Sciatic nerve (tissue), 2 donors: ENCODE data around the gene IL7R. TPM values are rescaled to one million over a fixed set of nuclear protein-coding genes. Genes with fewer than 3 reads are reported as not detected.
"Not testable (repeated sequence)": the region's sequence is repeated elsewhere in the genome, so short reads cannot be mapped to it uniquely, and the experiment has no call there.

ENCODE experiments used
- ATAC-seq: fragments of 200-7000 bp; cut with Tn5 transposase; one replicate; pipeline ENCODE4 v1.9.1; 2020; ENCODE audit warnings: mild to moderate bottlenecking, moderate library complexity
- DNase-seq: peaks from one replicate; pipeline ENCODE4 v3.0.0-alpha.2; 2020; ENCODE audit warnings: low spot score
- intact Hi-C: fragments of 100-400 bp; cut with DNase I; formaldehyde crosslinking; loops from one replicate; pipeline ENCODE4 v1.14.2; 2022
- total RNA-seq: library from RNA; stranded (reverse); fragmentation: NEBNext Ultra II Directional; extraction: Animal tissue kit (Norgen Biotek cat#: 25700); gene quantifications from one replicate; pipeline ENCODE4 v1.2.1, GENCODE V29; 2021
- donor health status: DM: no; HTN: no; CAD: no.
- donor health status: DM: no; HTN: no; CAD: no.

IL7R gene
- total RNA-seq, 1 donor from 2014 or later, result 7.8 TPM

GRCh38 chr5:35862126-35862525, 5.4 kb downstream of the IL7R start:
- no peak for DNase-seq
- no peak for ATAC-seq
- intact Hi-C loops, result no loop called here

- DNase-seq (no peak), ATAC-seq (no peak)
- intact Hi-C loops, result no loop called here
These were observed 6.5 kb downstream of the IL7R start for GRCh38 chr5:35863159-35863558.

- intact Hi-C loops, result no loop called here
- DNase-seq (no peak), ATAC-seq (no peak)
These were observed 11.3 kb downstream of the IL7R start for GRCh38 chr5:35867998-35868397.

GRCh38 chr5:35869685-35870277, 13.1 kb downstream of the IL7R start:
- no peak for ATAC-seq

GRCh38 chr5:35870605-35871004, 13.9 kb downstream of the IL7R start:
- no peak for ATAC-seq
- intact Hi-C loops, result no loop called here

More at GRCh38 chr5:35869685-35870277, 13.1 kb downstream of the IL7R start:
- intact Hi-C loops, result no loop called here
- DNase-seq, result no peak

GRCh38 chr5:35876454-35876853, 19.8 kb downstream of the IL7R start:
- intact Hi-C loops, result no loop called here
- DNase-seq (no peak), ATAC-seq (no peak)

More at GRCh38 chr5:35870605-35871004, 13.9 kb downstream of the IL7R start:
- DNase-seq, result no peak

GRCh38 chr5:35876922-35877321, 20.2 kb downstream of the IL7R start:
- ATAC-seq (no peak), DNase-seq (no peak)
- intact Hi-C loops, result no loop called here

GRCh38 chr5:35877655-35878054, 21.0 kb downstream of the IL7R start:
- intact Hi-C loops, result no loop called here
- ATAC-seq (no peak), DNase-seq (no peak)

- no peak for DNase-seq
- ATAC-seq, result no peak
- intact Hi-C loops, result no loop called here
These were observed 21.4 kb downstream of the IL7R start for GRCh38 chr5:35878079-35878478.

- intact Hi-C loops, result no loop called here
- no peak for ATAC-seq
- DNase-seq, result no peak
These were observed 22.4 kb downstream of the IL7R start for GRCh38 chr5:35879096-35879495.

- intact Hi-C loops, result no loop called here
- DNase-seq (no peak), ATAC-seq (no peak)
These were observed 23.0 kb downstream of the IL7R start for GRCh38 chr5:35879649-35880048.

GRCh38 chr5:35880156-35880555, 23.5 kb downstream of the IL7R start:
- ATAC-seq (no peak), DNase-seq (no peak)
- intact Hi-C loops, result no loop called here

- no peak for DNase-seq
- intact Hi-C loops, result no loop called here
- ATAC-seq, result no peak
These were observed 25.1 kb downstream of the IL7R start for GRCh38 chr5:35881758-35882157.

- intact Hi-C loops, result no loop called here
- ATAC-seq, result no peak
- no peak for DNase-seq
These were observed 27.6 kb downstream of the IL7R start for GRCh38 chr5:35884191-35884769.

GRCh38 chr5:35884773-35885172, 28.1 kb downstream of the IL7R start:
- no peak for DNase-seq
- ATAC-seq, result no peak
- intact Hi-C loops, result no loop called here

- intact Hi-C loops, result no loop called here
- DNase-seq (no peak), ATAC-seq (no peak)
These were observed 29.7 kb downstream of the IL7R start for GRCh38 chr5:35886381-35886780.

GRCh38 chr5:35887321-35888100, 30.8 kb downstream of the IL7R start:
- intact Hi-C loops, result no loop called here
- DNase-seq, result no peak

GRCh38 chr5:35890021-35891020, 33.6 kb downstream of the IL7R start:
- intact Hi-C loops, result no loop called here
- ATAC-seq (no peak), DNase-seq (no peak)

More at GRCh38 chr5:35887321-35888100, 30.8 kb downstream of the IL7R start:
- no peak for ATAC-seq

- ATAC-seq, intact Hi-C loops, DNase-seq: not testable (repeated sequence)
These were observed 36.1 kb downstream of the IL7R start for GRCh38 chr5:35892799-35893198.
